Measurements from ENCODE around the gene KCNG2. TPM values are rescaled to one million over a fixed set of nuclear protein-coding genes. Genes with fewer than 3 reads are reported as not detected.

KCNG2 gene
- total and polyA plus RNA-seq, 2 experiments from 2014 or later: not detected

- H3K4me3 ChIP-seq: no peak overlapping the region
- no peaks in the 10 kb centered on the region for H3K9me3 ChIP-seq (ENCODE audit: low read depth)
- no peaks in the 10 kb centered on the region for H3K36me3 ChIP-seq (replicated peaks; ENCODE audit: insufficient read depth, low read depth)
- DNase-seq (ENCODE audit: low spot score): no peak
- no peaks in the 10 kb centered on the region for H3K9me2 ChIP-seq (replicated peaks; ENCODE audit: insufficient read depth)
- H3K4me1 ChIP-seq (ENCODE audit: insufficient read depth): no peaks in the 10 kb centered on the region
- H4K20me1 ChIP-seq (ENCODE audit: insufficient read depth, poor library complexity, severe bottlenecking): no peaks in the 10 kb centered on the region
- no peaks in the 10 kb centered on the region for H3K27me3 ChIP-seq
- no peak overlapping the region for H3K4me2 ChIP-seq
- TF ChIP-seq EZH2 (IDR thresholded peaks at IDR 0.05; ENCODE audit: borderline replicate concordance) (no peak), CTCF (IDR thresholded peaks at IDR 0.05; ENCODE audit: poor library complexity) (no peak), EZH2phosphoT487 (IDR thresholded peaks at IDR 0.05; ENCODE audit: low read depth, severe bottlenecking, unreplicated experiment) (no peak)
- WGBS (ENCODE audit: low lambda C conversion rate, missing lambda C conversion rate): 97% methylated on average over 26 of the region's 28 CpGs
- H2AFZ ChIP-seq: no peak overlapping the region
- no peaks in the 10 kb centered on the region for H3K79me2 ChIP-seq
- no peak overlapping the region for H3K27ac ChIP-seq
Measured at GRCh38 chr18:79903071-79903635, 105.4 kb downstream of the KCNG2 start.

- Histone ChIP-seq H3K4me3 (no peak overlapping the region), H2AFZ (no peak overlapping the region), H3K4me2 (no peak overlapping the region), H3K27me3 (no peaks in the 10 kb centered on the region), H4K20me1 (ENCODE audit: insufficient read depth, poor library complexity, severe bottlenecking) (no peaks in the 10 kb centered on the region), H3K4me1 (ENCODE audit: insufficient read depth) (no peaks in the 10 kb centered on the region), H3K9me3 (ENCODE audit: low read depth) (no peaks in the 10 kb centered on the region), H3K27ac (no peak overlapping the region), H3K79me2 (no peaks in the 10 kb centered on the region), H3K9me2 (replicated peaks; ENCODE audit: insufficient read depth) (no peaks in the 10 kb centered on the region), H3K36me3 (replicated peaks; ENCODE audit: insufficient read depth, low read depth) (no peaks in the 10 kb centered on the region)
- no peak for DNase-seq (ENCODE audit: low spot score)
- 96% methylated on average over 17 of the region's 25 CpGs for WGBS (ENCODE audit: low lambda C conversion rate, missing lambda C conversion rate)
- no peak for TF ChIP-seq EZH2phosphoT487 (IDR thresholded peaks at IDR 0.05; ENCODE audit: low read depth, severe bottlenecking, unreplicated experiment)
- no peak for TF ChIP-seq EZH2 (IDR thresholded peaks at IDR 0.05; ENCODE audit: borderline replicate concordance)
- TF ChIP-seq CTCF (IDR thresholded peaks at IDR 0.05; ENCODE audit: poor library complexity): no peak
Measured at GRCh38 chr18:79903787-79904356, 106.1 kb downstream of the KCNG2 start.

- Histone ChIP-seq H3K27ac (no peak overlapping the region), H3K4me2 (no peak overlapping the region), H3K9me3 (ENCODE audit: low read depth) (no peaks in the 10 kb centered on the region), H2AFZ (no peak overlapping the region), H4K20me1 (ENCODE audit: insufficient read depth, poor library complexity, severe bottlenecking) (no peaks in the 10 kb centered on the region), H3K27me3 (no peaks in the 10 kb centered on the region), H3K4me1 (ENCODE audit: insufficient read depth) (no peaks in the 10 kb centered on the region), H3K36me3 (replicated peaks; ENCODE audit: insufficient read depth, low read depth) (no peaks in the 10 kb centered on the region), H3K9me2 (replicated peaks; ENCODE audit: insufficient read depth) (no peaks in the 10 kb centered on the region), H3K4me3 (no peak overlapping the region), H3K79me2 (no peaks in the 10 kb centered on the region)
- WGBS (ENCODE audit: low lambda C conversion rate, missing lambda C conversion rate): over 99% methylated on average over 27 of the region's 27 CpGs
- no peak for TF ChIP-seq CTCF (IDR thresholded peaks at IDR 0.05; ENCODE audit: poor library complexity)
- no peak for TF ChIP-seq EZH2phosphoT487 (IDR thresholded peaks at IDR 0.05; ENCODE audit: low read depth, severe bottlenecking, unreplicated experiment)
- no peak for TF ChIP-seq EZH2 (IDR thresholded peaks at IDR 0.05; ENCODE audit: borderline replicate concordance)
- DNase-seq (ENCODE audit: low spot score): no peak
Measured at GRCh38 chr18:79904357-79905147, 106.8 kb downstream of the KCNG2 start.
